Skeletal muscle satellite cell (primary cell): ENCODE measurements around the gene IMPA2.

Experiments
- H3K27me3 ChIP-seq: 2 replicates; pipeline ENCODE4 v1.7.0; 2013; ENCODE audit warnings: low read length; ENCODE audit not compliant: control insufficient read depth, insufficient read depth
- H3K36me3 ChIP-seq: 2 replicates; pipeline ENCODE4 v1.7.0; 2013; ENCODE audit warnings: mild to moderate bottlenecking, control low read depth, low read length; ENCODE audit not compliant: insufficient read depth
- H3K4me1 ChIP-seq: 2 replicates; pipeline ENCODE4 v1.7.0; 2013; ENCODE audit warnings: low read length; ENCODE audit not compliant: control insufficient read depth, insufficient read depth
- H3K4me2 ChIP-seq: 2 replicates; pipeline ENCODE4 v1.7.0; 2013; ENCODE audit warnings: mild to moderate bottlenecking, low read length
- H3K4me3 ChIP-seq: 2 replicates; pipeline ENCODE4 v1.7.0; 2013; ENCODE audit warnings: low read length
- H3K9ac ChIP-seq: 2 replicates; pipeline ENCODE4 v1.7.0; 2013; ENCODE audit warnings: mild to moderate bottlenecking, low read depth, low read length, moderate library complexity
- H3K9me3 ChIP-seq: replicated peaks from 2 replicates; pipeline ENCODE4 v1.7.0; 2013; ENCODE audit warnings: mild to moderate bottlenecking, control low read depth, low read length

The IMPA2 gene

DNA sequence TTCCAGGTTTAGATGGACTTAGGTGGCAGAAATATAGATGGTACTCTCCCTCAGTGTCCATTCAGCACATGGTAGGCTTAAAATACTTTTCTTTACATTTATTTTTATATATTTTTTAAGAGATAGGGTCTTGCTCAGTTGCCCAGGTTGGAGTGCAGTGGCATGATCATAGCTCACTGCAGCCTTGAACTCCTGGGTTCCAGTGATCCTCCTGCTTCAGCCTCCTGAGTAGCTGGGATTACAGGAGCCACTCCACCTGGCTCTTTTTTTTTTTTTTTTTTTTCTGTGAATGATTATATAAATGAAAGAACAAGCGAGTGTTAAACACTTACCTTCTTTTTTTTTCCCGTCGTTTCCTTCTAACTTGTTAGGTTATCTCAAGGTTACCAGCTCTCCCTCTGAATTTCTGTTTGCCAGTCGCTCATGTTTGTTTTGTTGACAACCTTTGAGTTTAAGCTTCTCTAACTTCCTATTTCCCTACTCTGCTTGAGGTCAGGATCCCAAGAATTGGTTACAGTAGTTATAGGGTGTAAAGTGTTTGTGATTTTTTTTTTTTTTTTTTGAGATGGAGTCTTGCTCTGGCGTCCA, 18.9 kb downstream of the IMPA2 start:
- Histone ChIP-seq H3K4me1 (peaks cover 13% of the 10 kb centered on the region), H3K9me3 (no peaks in the 10 kb centered on the region), H3K9ac (no peak overlapping the region), H3K4me2 (no peak overlapping the region), H3K4me3 (no peak overlapping the region), H3K36me3 (no peaks in the 10 kb centered on the region), H3K27me3 (no peaks in the 10 kb centered on the region)

DNA sequence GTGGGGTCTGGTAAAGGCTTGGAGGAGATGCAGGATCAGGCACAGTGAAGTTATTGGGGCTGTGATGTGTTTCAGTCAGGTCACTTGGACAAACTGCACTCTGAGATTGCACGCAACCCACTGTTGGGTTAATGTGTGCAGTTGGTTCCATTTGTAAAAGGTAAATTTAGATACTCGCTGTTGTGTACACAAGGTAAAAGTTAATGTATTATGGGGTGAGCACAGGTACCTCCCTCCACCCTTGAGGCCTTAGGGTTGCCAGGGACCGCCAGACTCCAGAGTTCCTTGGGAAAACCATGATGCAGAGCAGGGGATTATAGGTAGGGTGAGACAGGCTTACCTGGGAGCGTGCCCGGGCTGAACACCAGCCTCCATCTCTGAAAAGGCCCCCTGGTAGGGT, 20.1 kb downstream of the IMPA2 start:
- no peak overlapping the region for H3K4me2 ChIP-seq
- no peaks in the 10 kb centered on the region for H3K9me3 ChIP-seq
- peaks cover 12% of the 10 kb centered on the region for H3K4me1 ChIP-seq
- no peaks in the 10 kb centered on the region for H3K27me3 ChIP-seq
- H3K9ac ChIP-seq = no peak overlapping the region
- H3K4me3 ChIP-seq = no peak overlapping the region
- no peaks in the 10 kb centered on the region for H3K36me3 ChIP-seq

DNA sequence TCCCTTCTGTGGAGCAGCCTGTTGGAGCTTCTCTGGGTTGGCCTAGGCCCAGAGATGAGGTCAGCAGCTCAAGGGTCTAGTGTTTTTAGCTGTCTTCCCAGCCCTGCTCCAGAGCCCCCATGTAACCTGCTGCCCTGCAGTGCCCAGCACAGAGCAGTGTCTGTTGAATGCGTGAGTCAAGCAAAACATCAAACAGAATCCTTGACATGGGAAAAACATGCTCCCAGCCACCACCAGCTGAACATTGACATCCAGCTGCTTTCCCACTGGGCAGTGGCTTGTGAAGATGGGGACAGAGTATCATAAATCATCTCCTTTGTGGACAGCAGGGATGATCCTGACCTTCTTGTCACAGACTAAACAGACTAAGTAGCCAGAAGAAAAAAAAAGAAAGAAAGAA, 22.6 kb downstream of the IMPA2 start:
- Histone ChIP-seq H3K27me3 (no peaks in the 10 kb centered on the region), H3K4me1 (peaks cover 12% of the 10 kb centered on the region), H3K4me2 (no peak overlapping the region), H3K36me3 (peaks cover 4% of the 10 kb centered on the region), H3K4me3 (no peak overlapping the region), H3K9ac (no peak overlapping the region), H3K9me3 (no peaks in the 10 kb centered on the region)

DNA sequence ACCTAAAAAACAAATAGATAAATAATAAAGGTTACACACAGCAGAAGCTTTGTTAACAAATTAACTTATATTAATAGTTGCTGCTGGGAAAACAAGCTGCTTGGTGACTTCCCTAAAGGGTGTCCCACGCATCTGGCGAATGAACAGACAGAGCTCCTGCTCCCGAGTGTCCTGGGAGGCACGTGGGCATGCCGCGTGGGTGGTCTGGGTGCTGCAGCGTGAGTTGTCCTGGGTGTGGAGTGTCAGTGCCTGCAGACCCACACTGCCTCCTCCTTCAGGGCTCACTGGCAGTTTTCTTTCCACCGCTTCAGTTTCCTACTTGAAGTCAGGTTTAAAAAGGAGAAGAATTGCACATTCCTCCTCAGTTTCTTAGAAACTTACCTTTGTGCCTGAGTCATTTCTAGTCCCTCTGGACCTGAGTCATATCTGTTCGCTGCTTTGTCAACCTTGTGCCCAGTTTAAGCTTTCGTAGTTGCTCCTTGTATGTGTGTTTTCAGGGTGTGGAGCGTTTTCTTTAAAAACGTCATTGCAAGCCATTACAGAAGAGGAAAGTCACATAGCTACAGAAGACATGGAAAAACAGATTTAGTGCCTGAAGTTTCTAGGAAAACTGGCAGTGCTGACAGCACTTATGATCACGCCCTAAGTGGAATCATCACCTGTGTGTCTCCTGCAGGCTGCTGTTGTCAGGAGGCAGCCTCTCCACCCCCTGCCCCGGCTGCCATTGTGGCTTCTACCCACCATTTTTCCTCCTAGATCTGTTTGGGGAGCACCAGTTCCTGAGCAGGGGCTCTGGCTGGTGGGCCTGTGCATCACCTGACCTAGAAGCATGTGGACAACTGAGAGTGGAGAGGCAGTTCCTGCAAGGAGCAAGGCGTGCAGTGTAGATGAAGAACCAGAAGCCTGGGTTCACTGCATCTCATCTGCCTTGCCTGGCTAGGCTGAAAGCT, 24.5 kb downstream of the IMPA2 start:
- H3K9me3 ChIP-seq = no peaks in the 10 kb centered on the region
- H3K4me2 ChIP-seq = no peak overlapping the region
- no peak overlapping the region for H3K9ac ChIP-seq
- H3K4me1 ChIP-seq = peaks cover 12% of the 10 kb centered on the region
- no peaks in the 10 kb centered on the region for H3K27me3 ChIP-seq
- H3K36me3 ChIP-seq = peaks cover 4% of the 10 kb centered on the region
- H3K4me3 ChIP-seq = no peak overlapping the region

DNA sequence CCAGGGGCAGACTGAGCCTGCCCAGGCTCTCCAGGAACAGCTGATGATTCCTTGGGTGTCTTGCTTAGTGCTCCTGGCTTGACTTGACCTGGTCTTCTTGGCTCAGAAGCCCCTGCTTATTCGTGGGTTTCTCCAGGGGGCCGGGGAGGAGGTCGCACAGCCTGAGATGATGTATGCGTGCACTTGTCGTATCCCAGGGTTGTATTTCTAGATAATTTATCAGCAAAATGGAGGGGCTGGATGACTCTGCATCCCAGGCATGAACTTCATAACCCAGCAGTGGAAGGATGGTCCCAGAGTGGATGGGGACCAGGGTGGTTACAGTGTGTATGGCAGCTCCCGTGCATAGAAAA, 25.2 kb downstream of the IMPA2 start:
- H3K36me3 ChIP-seq = peaks cover 4% of the 10 kb centered on the region
- no peak overlapping the region for H3K9ac ChIP-seq
- H3K4me3 ChIP-seq = no peak overlapping the region
- H3K27me3 ChIP-seq = no peaks in the 10 kb centered on the region
- H3K9me3 ChIP-seq = no peaks in the 10 kb centered on the region
- H3K4me1 ChIP-seq = peaks cover 12% of the 10 kb centered on the region
- no peak overlapping the region for H3K4me2 ChIP-seq

DNA sequence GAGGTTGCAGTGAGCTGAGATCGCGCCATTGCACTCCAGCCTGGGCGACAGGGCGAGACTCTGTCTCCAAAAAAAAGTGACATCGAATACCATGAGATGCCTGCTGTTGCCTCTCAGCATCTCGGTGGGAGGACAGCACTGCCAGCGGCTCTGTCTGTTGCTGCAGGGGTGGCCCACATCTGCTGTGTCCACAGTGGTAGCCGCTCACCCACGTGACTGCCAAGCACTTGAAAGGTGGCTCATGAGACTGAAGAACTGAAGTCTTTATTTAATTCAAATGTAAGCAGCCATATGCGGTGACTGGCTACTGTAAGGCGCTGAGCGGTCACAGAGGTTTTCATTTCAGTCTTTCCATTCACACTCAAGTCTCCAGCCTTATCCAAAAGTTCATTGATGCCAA, 25.8 kb downstream of the IMPA2 start:
- H3K9ac ChIP-seq = no peak overlapping the region
- H3K36me3 ChIP-seq = peaks cover 4% of the 10 kb centered on the region
- H3K27me3 ChIP-seq = no peaks in the 10 kb centered on the region
- H3K4me1 ChIP-seq = peaks cover 12% of the 10 kb centered on the region
- no peak overlapping the region for H3K4me3 ChIP-seq
- H3K4me2 ChIP-seq = no peak overlapping the region
- no peaks in the 10 kb centered on the region for H3K9me3 ChIP-seq

DNA sequence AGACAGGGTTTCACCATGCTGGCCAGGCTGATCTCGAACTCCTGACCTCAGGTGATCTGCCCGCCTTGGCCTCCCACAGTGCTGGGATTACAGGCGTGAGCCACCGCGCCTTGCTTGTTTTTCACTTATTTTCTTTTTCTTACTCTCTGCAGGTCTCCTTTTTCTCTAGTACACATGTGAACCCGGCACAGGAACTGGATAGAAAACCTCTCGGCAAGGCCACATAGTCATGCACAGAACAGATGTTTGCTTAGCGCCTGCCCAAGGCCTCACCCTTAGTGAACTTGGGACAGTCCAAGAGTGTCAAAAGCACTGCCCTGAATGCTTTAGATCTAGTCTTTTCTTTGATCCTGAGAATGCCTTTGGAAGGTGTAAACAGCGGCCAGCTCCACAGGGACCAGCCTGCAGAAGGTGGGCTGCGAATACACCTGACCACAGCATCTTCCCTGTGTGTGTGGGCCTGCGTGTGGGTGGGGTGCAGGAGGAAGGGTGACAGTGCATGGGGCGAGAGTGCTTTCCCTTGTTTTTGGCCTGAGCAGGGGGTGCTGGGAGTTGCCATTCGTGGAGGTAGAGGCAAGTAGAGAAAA, 27.0 kb downstream of the IMPA2 start:
- Histone ChIP-seq H3K4me2 (no peak overlapping the region), H3K9me3 (no peaks in the 10 kb centered on the region), H3K9ac (no peak overlapping the region), H3K4me3 (no peak overlapping the region), H3K36me3 (peaks cover 4% of the 10 kb centered on the region), H3K4me1 (peaks cover 12% of the 10 kb centered on the region), H3K27me3 (no peaks in the 10 kb centered on the region)

DNA sequence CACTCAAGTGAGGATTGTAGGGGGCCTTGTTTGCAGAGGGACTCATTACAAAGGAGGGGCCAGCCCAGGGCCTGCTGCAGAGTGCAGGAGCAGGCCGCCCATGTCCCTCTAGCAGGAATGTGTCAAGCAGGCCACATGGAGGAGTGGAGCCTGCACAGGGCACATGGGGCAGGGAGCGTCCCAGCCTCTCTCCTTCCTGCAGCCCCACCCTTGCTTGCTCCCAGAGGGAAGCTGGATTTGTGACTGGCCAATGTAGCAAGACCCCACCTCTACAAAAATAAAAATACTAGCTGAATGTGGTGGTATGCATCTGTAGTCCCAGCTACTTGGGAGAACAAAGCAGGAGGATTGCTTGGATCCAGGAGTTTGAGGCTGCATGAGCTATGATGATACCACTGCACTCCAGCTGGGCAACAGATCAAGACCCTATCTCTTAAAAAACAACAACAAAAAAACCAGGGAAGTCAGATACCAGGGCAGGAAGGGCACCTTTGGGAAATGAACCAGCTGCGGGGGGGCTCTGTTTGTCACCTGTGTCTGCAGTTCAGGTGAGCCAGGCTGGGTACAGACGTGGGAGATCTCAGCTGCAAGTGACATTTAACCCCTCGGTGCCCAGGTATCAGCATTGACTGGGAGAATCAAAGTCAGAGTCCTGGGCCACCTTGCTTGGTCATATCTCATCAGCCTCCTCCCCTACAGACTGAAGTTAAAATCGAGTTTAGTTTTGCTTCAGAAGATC, 27.7 kb downstream of the IMPA2 start:
- Histone ChIP-seq H3K4me3 (no peak overlapping the region), H3K4me1 (peaks cover 12% of the 10 kb centered on the region), H3K36me3 (peaks cover 8% of the 10 kb centered on the region), H3K9ac (no peak overlapping the region), H3K4me2 (no peak overlapping the region), H3K27me3 (no peaks in the 10 kb centered on the region), H3K9me3 (no peaks in the 10 kb centered on the region)

DNA sequence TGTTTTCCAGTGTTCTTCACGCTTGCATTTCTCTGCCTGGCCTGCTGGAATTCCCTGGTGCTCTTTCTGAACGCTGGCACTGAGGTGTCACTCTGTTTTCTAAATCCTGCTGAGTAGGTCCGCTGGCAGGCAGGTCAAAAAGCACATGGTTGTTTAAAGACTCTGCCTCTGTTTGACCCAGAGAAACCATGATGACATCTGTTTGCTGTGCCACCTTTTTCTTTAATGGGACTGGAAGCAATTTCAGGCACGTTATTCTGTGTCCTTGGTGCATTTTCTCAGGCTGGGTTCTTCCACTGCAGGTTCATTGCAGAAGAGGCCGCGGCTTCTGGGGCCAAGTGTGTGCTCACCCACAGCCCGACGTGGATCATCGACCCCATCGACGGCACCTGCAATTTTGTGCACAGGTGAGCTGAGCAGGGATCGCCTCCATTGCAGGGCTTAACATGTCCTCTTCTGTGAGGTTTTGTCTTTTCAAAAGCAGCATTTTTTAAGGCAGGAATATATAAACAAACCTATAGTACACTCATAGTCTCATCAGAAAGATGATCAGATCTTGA, 28.4 kb downstream of the IMPA2 start:
- Histone ChIP-seq H3K4me1 (peaks cover 16% of the 10 kb centered on the region), H3K36me3 (peaks cover 8% of the 10 kb centered on the region), H3K4me2 (no peak overlapping the region), H3K4me3 (no peak overlapping the region), H3K9me3 (no peaks in the 10 kb centered on the region), H3K9ac (no peak overlapping the region), H3K27me3 (no peaks in the 10 kb centered on the region)

DNA sequence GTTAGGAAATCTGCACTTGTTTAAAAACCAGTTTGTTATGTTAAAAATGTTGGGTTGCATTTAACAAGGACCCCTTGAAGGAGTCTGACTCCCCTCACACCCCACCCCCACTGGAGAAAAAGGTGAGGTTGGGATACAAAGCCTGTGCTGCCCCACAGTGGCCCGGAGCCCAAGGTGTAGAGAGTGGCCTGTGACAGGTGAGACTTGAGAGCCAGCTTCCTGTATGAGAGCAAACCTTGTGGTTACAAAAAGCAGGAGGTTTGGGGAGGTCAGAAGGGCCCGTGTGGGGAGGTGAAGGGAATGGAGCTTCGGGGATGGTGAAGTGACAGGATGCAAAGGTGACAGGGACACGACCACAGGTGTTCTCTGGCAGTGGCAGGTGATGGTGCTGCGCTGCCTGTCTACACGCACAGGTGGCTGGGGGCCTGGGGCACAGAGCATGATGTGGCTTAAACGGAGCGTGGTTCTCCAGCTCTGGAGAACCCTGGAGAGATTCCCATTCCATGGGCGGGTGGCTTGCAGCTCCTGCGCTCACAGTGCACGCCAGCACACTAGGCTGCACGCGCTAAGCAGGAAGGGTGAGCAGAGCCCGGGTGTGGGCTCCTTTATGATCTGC, 29.0 kb downstream of the IMPA2 start:
- H3K4me3 ChIP-seq = no peak overlapping the region
- H3K36me3 ChIP-seq = peaks cover 8% of the 10 kb centered on the region
- H3K4me2 ChIP-seq = no peak overlapping the region
- H3K9ac ChIP-seq = no peak overlapping the region
- no peaks in the 10 kb centered on the region for H3K27me3 ChIP-seq
- H3K4me1 ChIP-seq = peaks cover 20% of the 10 kb centered on the region
- no peaks in the 10 kb centered on the region for H3K9me3 ChIP-seq
